HCEC 1CT (cell line): ENCODE results near the gene STARD10.

Experiments
- DNase-seq: peaks from one replicate; pipeline ENCODE4 v3.0.0-alpha.2; 2017

Gene STARD10

DNA sequence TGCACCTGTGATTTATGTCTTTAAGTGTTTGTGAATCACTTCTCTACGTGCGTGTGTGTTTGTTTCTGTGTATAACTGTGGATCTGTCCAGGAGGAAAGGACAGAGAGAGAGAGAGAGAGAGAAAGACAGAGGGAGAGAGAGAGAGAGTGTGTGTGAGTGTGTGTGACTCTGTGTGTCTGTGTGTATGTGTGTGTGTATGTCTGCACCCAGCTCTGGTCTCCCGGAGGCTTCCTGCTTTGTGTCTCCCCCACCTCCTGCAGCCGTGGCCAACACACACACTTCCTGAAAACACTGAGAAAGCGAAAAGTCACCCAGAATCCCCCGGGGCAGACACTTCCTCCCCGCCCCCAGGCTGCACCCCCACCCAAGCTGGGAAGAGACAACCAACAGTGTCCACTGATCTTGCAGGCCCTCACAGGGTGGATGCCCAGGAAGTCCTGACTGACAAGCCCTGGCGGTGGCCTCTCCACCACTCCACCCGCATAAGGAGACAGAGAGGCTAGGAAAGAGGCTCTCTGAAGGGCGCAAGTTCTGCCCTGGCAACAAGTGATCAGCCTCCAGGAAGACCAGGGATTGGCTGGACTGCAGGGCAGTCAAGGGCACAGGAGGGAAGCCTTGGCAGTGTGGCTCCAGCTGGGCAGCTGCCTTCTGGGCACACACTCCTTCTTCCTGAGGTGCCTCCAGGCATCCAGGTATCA is 71.6 kb downstream of the STARD10 start:
- peak; percentile 85 for DNase-seq

DNA sequence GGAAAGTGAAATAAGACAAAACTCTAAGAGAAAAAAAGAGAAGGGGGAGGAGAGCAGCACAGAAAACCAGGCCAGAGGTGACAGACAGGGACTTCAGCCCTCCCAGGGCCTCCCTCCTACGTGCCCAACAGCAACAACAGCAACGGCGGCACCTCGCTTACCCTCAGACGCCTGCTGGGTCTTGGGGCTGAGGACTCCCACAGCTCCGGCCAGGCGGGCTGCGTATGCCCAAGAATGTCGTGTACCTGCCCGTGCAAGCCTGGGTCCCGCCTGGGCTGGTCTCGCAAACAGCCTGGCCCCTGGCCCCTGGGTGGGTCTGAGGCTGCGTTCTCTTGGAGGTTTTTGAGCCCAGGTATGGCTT is 72.2 kb downstream of the STARD10 start:
- no peak for DNase-seq

DNA sequence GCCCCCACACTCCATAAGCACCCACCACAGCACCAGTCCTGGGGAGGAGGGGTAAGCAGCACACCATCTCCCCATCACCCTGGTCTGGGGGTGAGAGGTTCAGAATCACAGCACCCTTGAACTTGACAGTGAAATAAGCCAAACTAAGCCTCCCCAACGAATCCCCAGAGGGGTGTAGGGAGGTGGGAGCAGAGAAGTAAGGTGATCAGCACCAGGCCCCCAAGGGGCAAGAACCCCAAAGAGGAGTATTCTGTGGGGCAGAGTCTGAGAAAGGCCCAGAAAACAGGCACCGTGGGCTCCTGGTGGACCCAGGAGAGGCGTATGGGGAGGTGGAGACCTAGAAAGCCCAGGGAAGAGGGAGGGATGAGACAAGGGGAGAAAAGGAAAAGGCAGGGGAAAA is 72.6 kb downstream of the STARD10 start:
- DNase-seq = no peak

DNA sequence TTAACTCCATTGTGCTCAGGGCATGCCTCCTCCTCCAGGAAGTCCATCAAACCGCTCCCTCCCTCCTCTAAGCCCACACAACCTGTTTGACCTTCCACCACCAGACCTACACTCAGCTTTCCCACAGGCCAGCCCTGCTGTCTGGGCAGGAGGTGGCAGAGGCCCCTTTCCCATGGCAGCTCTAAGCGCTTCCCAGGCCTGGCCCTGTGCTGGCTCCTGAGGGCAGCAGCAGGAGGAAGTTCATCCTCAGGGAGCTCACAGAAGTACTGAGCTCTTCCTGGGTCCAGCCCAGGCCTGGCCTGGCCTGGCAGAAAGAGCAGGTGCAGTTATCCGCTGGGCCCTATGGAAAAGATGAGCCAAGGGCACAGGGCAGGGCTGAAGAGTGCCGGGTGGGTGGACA is 73.1 kb downstream of the STARD10 start:
- DNase-seq = no peak

DNA sequence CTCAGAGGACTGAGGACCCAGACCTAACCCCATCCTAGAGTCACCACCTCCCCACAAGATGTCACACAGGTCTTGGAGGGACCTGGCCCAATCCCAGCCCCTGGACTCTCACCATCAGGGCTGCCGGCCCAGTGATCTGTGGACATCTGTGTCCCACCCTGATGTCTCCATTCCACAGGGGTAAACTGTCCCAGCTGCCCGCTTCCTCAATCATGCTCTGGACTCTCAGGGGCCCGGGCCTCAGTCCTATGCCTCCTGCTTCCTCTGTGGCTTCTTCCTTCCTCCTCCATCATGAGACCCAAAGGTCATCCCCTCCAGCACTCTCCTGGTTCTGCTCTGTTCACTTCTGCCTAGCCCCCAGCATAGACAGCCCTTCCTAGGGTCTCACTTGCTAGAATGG is 73.8 kb downstream of the STARD10 start:
- DNase-seq = no peak

DNA sequence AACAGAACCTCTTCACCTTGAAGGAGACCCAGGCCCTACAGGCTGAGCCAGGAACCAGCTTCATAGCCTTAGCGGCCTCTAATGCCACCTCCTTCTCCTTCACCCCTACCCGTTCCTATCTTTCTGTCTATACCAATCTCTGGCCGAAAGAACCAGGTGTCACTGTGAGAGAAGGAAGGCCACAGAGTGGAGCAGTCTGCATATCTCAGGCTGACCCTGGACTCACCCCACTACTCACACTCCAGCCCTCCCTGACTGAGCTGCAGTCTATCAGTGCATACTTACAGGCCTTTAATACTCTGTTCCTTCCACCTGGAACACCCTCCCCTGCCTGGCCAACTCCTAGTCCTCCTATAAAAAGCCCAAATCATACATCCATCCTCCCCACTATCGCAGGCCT is 74.3 kb downstream of the STARD10 start:
- DNase-seq = no peak

DNA sequence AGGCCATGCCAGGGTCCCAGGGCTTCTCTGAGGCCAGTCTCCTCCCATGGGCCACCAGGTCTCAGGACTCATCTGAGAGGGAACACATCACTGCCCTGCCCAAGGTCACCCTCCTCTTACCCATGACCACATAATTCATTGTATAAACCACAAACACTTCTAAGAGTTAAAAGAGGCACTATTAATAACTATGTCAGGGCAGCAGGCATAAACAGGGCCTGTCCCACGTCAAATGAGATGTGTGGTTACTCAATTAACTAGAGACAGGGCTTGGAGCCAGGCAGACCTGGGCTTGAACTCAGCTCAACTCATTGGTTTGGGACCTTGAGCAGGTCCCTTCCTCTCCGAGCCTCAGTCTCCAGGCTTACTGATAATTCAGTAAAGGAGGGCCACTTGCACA is 74.7 kb downstream of the STARD10 start:
- DNase-seq = no peak

DNA sequence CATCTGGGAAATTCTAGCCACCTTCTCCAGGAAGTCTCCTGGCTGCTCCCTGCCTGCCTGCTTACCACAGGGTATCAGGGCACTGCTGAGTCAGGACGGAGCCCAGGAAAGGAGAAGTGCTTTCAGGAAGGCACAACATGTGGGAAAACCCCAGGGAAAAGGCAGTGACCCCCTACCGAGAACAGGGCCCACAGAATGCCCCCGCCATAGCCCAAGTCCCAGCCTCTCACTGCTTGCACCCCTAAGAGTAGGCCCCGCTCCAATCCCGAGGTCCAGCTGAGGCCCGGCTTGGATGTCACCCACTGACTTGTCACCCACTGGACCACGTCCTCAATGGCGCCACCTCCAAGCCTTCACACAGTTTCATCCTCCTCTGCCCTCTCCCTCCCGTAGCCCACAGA is 75.7 kb downstream of the STARD10 start:
- DNase-seq = no peak

DNA sequence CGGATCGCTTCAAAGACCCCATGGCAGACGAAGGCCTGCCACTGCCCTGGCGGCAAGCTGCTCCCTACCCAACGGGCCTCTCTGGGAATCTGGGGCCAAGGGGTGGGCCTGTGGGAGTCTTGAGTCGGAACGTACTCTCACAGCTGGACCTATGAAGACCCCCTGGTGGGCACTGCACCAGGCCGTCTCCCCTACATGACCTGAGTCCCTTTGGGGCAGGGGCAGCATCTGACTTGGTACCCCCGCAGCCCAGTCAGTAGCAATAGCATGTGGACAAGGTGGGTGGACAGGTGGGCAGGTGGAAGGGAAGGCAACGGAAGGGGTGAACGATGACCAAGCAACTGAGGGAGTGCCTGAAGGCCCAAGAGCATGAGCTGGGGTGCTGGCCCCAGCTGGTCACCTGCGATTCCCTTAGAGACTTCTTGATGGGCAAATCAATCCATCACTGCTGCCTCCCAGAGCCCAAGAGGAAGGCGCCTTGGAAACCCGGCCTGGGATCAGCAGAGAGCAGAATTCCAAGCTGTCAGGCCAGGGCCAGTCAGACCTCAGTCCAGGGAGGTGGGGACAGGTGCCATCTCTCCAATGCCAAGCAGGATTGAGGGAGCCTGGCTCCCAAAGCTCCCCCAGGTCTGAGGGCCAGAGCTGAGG is 76.9 kb downstream of the STARD10 start:
- DNase-seq = no peak

DNA sequence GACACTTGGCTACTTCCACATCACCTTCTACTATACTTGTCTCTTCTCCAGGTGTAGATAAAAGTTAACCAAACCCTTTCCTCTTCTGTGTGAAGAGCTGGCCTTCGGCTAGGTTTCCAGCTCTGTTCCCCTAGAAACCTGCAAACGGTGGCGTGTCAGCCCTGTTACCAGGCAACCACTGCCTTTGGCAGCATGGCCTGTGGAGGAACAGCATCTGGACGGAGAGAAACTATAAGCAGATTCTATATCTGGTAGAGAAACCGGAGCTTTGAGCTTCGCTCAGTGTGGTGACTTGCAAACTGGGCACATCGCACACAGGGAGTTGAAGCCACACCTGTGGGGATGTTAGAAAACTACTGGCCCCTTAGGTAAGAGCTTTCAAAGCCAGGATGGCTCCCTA is 77.6 kb downstream of the STARD10 start:
- no peak for DNase-seq

DNA sequence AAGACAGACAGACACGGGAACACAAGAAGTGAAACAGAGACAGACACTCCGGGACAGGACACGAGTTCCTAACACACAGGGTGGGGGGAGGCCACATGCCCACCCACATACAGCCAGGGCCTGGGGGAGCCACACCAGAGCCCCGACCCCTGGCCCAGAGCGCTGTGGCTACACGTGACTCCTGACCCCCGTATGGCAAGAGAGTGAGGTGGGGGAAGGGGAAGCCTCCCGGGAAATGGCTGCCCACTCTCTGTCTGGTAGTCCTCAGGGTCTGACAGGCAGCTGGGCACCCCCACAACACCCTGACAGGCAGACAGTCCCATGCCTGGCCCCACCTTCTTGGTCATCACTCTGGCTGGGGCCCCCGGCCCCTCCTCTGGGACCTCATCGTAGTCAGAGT is 81.0 kb downstream of the STARD10 start:
- DNase-seq = no peak

DNA sequence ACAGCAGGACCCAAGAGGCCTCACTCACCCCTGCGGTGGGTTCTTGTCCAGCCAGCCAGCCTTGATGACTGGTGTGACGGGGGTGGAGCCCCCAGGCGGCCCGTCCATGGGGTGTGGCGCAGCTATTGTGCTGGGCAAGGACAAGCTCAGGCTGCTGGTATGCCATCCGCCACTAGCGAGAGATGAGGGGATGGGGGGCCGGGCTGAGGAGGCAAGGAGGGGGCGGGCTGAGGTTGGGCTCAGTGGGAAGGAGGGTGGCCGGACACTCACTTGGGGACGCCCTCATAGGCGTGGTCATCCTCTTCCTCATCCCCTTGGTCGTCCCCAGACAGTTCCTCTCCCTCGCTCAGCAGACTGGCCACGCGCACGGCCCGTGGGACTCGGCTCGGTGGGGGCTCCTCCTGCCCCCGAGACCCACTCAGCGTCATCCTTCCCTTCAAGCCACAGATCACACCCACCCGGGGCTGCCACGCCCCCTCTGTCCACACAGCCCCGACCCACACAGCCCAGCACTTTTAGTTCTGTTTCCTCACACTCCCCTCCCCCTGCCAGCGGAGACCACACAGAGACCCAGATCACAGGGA is 81.6 kb downstream of the STARD10 start:
- no peak for DNase-seq

DNA sequence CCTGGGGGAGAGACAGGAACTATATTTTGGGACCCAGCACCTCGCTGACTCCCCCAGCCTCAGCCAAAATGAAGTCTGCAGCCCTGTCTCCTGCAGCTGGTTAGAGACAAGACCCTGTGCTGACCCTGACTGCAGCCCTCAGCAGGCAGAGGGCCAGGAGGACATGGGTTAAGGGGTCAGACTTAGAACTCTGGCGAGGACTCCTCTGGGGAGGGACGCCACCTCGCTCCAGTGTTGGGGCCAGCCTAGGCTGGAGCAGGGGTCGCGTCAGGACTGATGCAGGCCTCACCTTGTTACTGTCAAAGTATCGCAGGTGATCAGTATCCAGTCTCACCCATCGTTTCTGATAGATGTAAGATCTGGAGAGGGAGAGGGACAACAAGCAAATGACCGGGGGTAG is 82.7 kb downstream of the STARD10 start:
- DNase-seq = no peak

DNA sequence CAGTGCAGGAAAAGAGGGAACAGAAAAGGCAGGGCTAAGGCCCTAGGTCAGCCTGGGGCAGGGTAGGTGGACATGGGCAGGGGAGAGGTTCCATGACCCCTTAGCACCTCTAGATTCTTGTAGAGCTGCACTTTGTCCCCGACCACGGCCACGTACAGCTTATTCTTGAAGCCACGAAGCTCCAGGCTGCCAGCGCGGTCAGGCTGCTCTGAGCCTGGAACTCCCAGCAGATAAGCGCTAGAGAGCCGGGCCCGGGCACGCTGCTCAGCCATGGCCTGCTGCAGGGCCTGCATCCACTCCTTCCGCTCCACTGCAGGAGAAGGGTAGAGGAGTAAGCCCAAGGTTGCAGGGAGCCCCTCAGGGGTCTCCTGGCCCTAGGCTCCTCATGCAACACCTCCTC is 83.6 kb downstream of the STARD10 start:
- DNase-seq = no peak

DNA sequence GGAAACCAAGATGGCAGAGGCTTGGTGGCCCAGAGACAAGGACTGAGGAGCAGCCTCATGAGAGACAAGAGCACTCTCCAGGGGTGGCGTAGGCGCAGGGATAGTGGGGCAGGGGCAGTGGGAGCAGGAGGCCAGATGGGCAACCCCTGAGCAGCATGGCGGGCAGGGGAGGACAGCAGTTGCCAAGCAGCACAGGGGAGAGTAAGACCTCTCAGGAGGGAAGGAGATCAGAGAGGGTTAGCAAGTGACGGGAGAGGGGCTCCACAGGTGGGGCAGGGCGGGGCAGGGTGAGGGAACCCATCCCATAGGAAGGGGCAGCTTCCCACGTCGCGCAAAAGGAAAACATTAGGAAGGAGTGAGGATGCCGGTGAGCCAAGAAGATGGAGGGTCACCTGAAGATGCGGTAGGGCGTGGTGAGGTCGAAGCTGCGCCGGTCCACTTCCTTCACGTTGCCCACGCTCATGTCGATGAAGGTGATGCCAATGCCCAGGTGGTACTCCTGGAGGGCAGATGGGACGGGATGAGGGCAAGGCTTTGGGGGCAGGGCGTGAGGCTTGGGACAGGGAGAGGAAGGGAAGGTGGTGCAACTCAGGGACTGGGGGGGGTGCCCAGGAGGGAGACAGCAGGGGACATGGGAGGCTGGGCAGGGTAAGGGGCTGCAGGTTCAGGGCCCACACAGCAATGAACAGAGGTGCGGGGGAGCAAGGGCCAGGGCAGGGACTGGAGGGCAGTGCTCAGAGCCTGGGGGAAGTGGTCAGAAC is 84.2 kb downstream of the STARD10 start:
- DNase-seq = no peak

DNA sequence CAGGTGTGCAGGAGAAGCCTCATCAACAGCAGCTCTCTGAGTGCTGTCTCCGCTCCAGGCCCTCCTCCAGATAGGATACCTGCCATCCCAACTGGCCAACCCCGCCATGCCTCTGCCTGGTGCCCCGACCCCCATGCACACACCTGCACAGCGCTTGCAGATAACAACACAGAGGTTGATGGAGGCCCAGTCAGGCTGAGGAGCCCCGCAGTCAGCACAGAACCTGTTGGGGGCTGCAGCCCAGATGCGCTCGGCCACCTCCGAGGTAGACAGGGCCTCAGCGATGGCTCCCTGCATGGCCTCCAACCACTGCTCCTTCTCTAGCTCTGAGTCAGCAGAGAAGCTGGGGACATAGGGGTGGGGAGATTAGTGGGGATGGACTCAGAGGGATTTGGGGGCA is 86.8 kb downstream of the STARD10 start:
- DNase-seq = no peak

DNA sequence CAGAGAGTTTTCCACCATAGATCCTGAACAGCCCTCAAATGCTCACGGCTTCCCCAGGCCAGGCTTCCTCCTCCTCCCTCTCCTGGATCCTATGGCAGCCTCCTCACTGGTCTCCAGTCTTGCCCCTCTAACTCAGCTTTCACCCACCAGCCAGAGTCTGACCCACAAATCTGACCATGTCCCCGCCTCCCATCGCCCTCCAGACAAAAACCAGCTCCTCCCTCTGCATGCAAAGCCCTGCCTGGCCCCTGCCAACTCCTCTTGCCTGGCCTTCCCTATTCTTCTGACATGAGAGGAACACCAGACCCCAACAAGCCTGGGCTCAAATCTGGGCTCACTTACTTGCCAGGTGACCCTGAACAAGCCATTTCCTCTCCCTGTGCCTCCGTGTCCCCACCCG is 87.3 kb downstream of the STARD10 start:
- DNase-seq = no peak

DNA sequence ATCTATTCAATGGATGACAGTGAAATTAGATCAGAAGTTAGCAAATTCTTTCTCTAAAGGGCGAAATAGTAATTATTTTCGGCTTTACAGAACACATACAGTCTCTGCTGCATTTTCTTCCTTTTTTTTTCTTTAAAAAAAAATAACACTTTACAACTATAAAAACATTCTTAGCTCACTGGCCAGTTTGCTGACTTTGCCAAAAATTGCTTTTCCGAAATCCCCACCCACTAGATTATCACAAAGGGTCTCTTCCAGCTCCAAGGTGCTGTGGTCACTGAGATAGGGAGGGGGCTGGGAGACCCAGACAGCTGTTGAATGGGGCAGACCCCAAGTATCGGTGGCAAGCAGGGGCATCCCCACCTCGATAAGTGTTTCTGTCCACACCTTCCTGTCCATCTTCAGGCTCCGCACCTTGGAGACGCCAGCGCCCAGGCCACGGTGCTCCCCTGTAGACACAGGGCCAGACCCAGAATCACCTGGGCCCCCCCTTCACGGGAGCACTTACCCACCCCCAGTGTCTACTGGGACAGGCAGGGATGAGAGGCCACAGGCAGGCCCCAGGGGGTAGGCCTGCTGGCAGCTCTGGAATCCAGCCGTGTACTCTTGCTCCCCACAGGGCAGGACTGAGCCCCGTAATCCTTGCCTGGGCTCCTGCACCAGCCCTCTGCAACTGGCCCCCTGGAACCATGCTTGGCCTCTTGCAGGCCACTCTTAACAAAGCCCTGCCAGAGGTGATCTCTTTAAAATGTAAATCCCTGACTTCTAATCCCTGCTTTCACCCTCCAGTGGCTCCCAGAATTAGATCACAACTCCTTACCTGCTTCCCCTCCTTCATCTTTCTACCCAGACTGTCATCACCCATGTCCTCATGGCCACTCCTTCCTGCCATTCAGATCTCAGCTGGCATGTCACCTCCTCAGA is 88.1 kb downstream of the STARD10 start:
- no peak for DNase-seq

DNA sequence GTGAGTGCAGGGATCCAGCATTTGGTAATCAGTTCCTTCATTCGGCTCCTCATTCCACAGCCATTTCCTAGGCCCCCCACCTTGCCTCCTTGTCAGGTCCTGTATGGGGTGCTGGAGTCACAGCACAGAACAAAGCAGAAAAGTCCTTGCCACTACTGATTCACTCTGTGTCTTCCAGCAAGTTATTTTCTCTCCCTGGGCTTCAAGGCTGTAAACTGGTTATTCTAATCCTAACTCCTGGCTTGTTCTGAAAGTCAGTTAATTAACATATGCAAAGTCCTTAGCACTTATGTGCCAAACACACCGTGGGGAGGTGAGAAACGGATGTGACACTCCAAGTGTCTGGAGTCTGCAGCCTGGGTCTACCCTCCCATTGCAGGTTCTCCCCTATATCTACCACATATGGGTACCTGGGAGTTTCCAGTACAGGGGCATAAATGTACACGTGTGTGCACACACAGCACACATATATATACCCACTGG is 89.0 kb downstream of the STARD10 start:
- DNase-seq = no peak
